RWPE1 (cell line): Measurements from ENCODE around the gene DHX58.

Experiments
- CTCF ChIA-PET: fragments of 350-600 bp; sonication (Branson Sonifier 250); formaldehyde crosslinking; extraction: SDS; loops from one replicate; lab custom pipeline; 2021; lab: Yijun Ruan, JAX
- POLR2A ChIA-PET: fragments of 400-600 bp; formaldehyde crosslinking; extraction: SDS; loops from one replicate; lab custom pipeline; 2020; ENCODE audit warnings: antibody characterized with exemption; ENCODE audit not compliant: low non-redundant PET; lab: Yijun Ruan, JAX
- DNase-seq: peaks from one replicate; pipeline ENCODE4 v3.0.0; 2012; ENCODE audit warnings: low spot score
- H3K27ac ChIP-seq: fragments of 450-650 bp; 2 replicates; pipeline ENCODE4 v1.5.1; 2017
- CTCF ChIP-seq: fragments of 450-650 bp; conservative IDR thresholded peaks from 2 replicates; pipeline ENCODE4 v1.5.1; 2017; ENCODE audit warnings: low read depth, mild to moderate bottlenecking

The DHX58 gene

GRCh38 chr17:42118126-42118510, 5.6 kb upstream of the DHX58 start:
- CTCF ChIA-PET = interaction anchor here (0.5 to 2.3 kb wide), 7 partner anchors 10 to 189 kb away, joined by 3 to 19 read pairs (median 3); no protein-coding TSS in a partner anchor
- H3K27ac ChIP-seq = peak overlapping the region; percentile 71

GRCh38 chr17:42117397-42118125, 5.0 kb upstream of the DHX58 start:
- POLR2A ChIA-PET = no interaction called here
- CTCF ChIA-PET = interaction anchor here (0.5 to 2.3 kb wide), 7 partner anchors 10 to 188 kb away, joined by 3 to 19 read pairs (median 3); no protein-coding TSS in a partner anchor
- peak overlapping the region; percentile 71 for H3K27ac ChIP-seq
- DNase-seq = no peak
- no peak for TF ChIP-seq CTCF

More at GRCh38 chr17:42118126-42118510, 5.6 kb upstream of the DHX58 start:
- no peak for DNase-seq
- no peak for TF ChIP-seq CTCF
- POLR2A ChIA-PET = no interaction called here

GRCh38 chr17:42116705-42117396, 4.3 kb upstream of the DHX58 start:
- POLR2A ChIA-PET = no interaction called here
- peak; percentile 86 for TF ChIP-seq CTCF
- peak overlapping the region; percentile 27; the same call in 1 of the 2 replicates for H3K27ac ChIP-seq
- DNase-seq = peak; percentile 64
- CTCF ChIA-PET = interaction anchor here (0.6 to 2.3 kb wide), 4 partner anchors 11 to 94 kb away, joined by 3 to 19 read pairs (median 4); no protein-coding TSS in a partner anchor

- peak overlapping the region; percentile 90 for H3K27ac ChIP-seq
- no peak for DNase-seq
- no peak for TF ChIP-seq CTCF
- ChIA-PET POLR2A (interaction anchor here (1.0 kb wide), 1 partner anchor 148 kb away, joined by 5 read pairs; no protein-coding TSS in a partner anchor), CTCF (interaction anchor here (0.6 to 0.7 kb wide), 2 partner anchors 34 to 151 kb away, joined by 3 to 5 read pairs; no protein-coding TSS in a partner anchor)
Measured at GRCh38 chr17:42114118-42114517, 1.6 kb upstream of the DHX58 start.

- CTCF ChIA-PET = interaction anchor here (0.6 to 1.3 kb wide), 5 partner anchors 48 to 93 kb away, joined by 3 to 5 read pairs (median 4); partner anchors contain the start of gene NKIRAS2
- peak overlapping the region; percentile 90 for H3K27ac ChIP-seq
- POLR2A ChIA-PET = interaction anchor here (1.0 kb wide), 1 partner anchor 147 kb away, joined by 5 read pairs; no protein-coding TSS in a partner anchor
- TF ChIP-seq CTCF = no peak
- DNase-seq = no peak
Measured at GRCh38 chr17:42113293-42114069, 967 bp upstream of the DHX58 start.
